Subcutaneous abdominal adipose tissue (tissue), 5 donors: ENCODE measurements around the gene ROBO2.

Source experiments
- H3K27ac ChIP-seq: one replicate; pipeline ENCODE4 v1.7.0; 2013; ENCODE audit warnings: low read depth, mild to moderate bottlenecking, inconsistent platforms, low read length, moderate library complexity
- H3K27me3 ChIP-seq, 5 donors: one replicate each; pipeline ENCODE4 v1.7.0; 2013; ENCODE audit warnings: low read length in 5 of 5, inconsistent platforms in 1 of 5; ENCODE audit not compliant: control insufficient read depth in 5 of 5, insufficient read depth in 4 of 5
- H3K36me3 ChIP-seq, 5 donors: one replicate each; pipeline ENCODE4 v1.7.0; 2013; ENCODE audit warnings: low read length in 5 of 5; ENCODE audit not compliant: control insufficient read depth in 5 of 5, insufficient read depth in 5 of 5
- H3K4me1 ChIP-seq, 5 donors: one replicate each; pipeline ENCODE4 v1.7.0; 2013; ENCODE audit warnings: low read length in 5 of 5, mild to moderate bottlenecking in 3 of 5, moderate library complexity in 1 of 5; ENCODE audit not compliant: control insufficient read depth in 5 of 5, insufficient read depth in 5 of 5
- H3K4me3 ChIP-seq, 5 donors: one replicate each; pipeline ENCODE4 v1.7.0; 2013; ENCODE audit warnings: low read length in 5 of 5, low read depth in 1 of 5
- H3K9ac ChIP-seq, 5 donors: one replicate each; pipeline ENCODE4 v1.7.0; 2013; ENCODE audit warnings: low read length in 5 of 5, mild to moderate bottlenecking in 4 of 5, moderate library complexity in 3 of 5
- H3K9me3 ChIP-seq, 5 donors: one replicate each; pipeline ENCODE4 v1.7.0; 2013; ENCODE audit warnings: low read length in 5 of 5; ENCODE audit not compliant: control insufficient read depth in 5 of 5
- donor health status: healthy.
- donor health status: healthy.
- donor health status: healthy.
- donor health status: healthy.
- donor health status: healthy.

ROBO2 gene

GRCh38 chr3:77338195-77338594 is 298.3 kb downstream of the ROBO2 start:
- Histone ChIP-seq H3K9ac (no peak overlapping the region), H3K4me1 (no peaks in the 10 kb centered on the region), H3K9me3 (no peaks in the 10 kb centered on the region), H3K4me3 (no peak overlapping the region), H3K27me3 (no peaks in the 10 kb centered on the region), H3K36me3 (no peaks in the 10 kb centered on the region), H3K27ac (no peak overlapping the region)

GRCh38 chr3:77342027-77342426 is 302.1 kb downstream of the ROBO2 start:
- Histone ChIP-seq H3K27me3 (no peaks in the 10 kb centered on the region), H3K27ac (no peak overlapping the region), H3K36me3 (no peaks in the 10 kb centered on the region), H3K4me3 (no peak overlapping the region), H3K4me1 (no peaks in the 10 kb centered on the region), H3K9ac (no peak overlapping the region), H3K9me3 (no peaks in the 10 kb centered on the region)

GRCh38 chr3:77342688-77343087 is 302.8 kb downstream of the ROBO2 start:
- H3K9ac ChIP-seq: no peak overlapping the region
- no peaks in the 10 kb centered on the region for H3K27me3 ChIP-seq
- H3K4me1 ChIP-seq: no peaks in the 10 kb centered on the region
- H3K27ac ChIP-seq: no peak overlapping the region
- no peaks in the 10 kb centered on the region for H3K36me3 ChIP-seq
- no peaks in the 10 kb centered on the region for H3K9me3 ChIP-seq
- H3K4me3 ChIP-seq: no peak overlapping the region

GRCh38 chr3:77345009-77345408 is 305.1 kb downstream of the ROBO2 start:
- no peaks in the 10 kb centered on the region for H3K36me3 ChIP-seq
- no peaks in the 10 kb centered on the region for H3K4me1 ChIP-seq

GRCh38 chr3:77348244-77348855 is 308.5 kb downstream of the ROBO2 start:
- no peak overlapping the region for H3K27ac ChIP-seq
- no peaks in the 10 kb centered on the region for H3K9me3 ChIP-seq

More at GRCh38 chr3:77345009-77345408, 305.1 kb downstream of the ROBO2 start:
- no peak overlapping the region for H3K9ac ChIP-seq
- no peak overlapping the region for H3K4me3 ChIP-seq
- H3K27me3 ChIP-seq: no peaks in the 10 kb centered on the region
- H3K9me3 ChIP-seq: no peaks in the 10 kb centered on the region
- no peak overlapping the region for H3K27ac ChIP-seq

GRCh38 chr3:77354958-77355357 is 315.1 kb downstream of the ROBO2 start:
- no peaks in the 10 kb centered on the region for H3K4me1 ChIP-seq
- no peaks in the 10 kb centered on the region for H3K36me3 ChIP-seq
- H3K9ac ChIP-seq: no peak overlapping the region
- no peaks in the 10 kb centered on the region for H3K27me3 ChIP-seq
- no peak overlapping the region for H3K4me3 ChIP-seq
- H3K9me3 ChIP-seq: no peaks in the 10 kb centered on the region
- H3K27ac ChIP-seq: no peak overlapping the region

More at GRCh38 chr3:77348244-77348855, 308.5 kb downstream of the ROBO2 start:
- Histone ChIP-seq H3K36me3 (no peaks in the 10 kb centered on the region), H3K4me3 (no peak overlapping the region), H3K4me1 (no peaks in the 10 kb centered on the region), H3K27me3 (no peaks in the 10 kb centered on the region), H3K9ac (no peak overlapping the region)

GRCh38 chr3:77362936-77363335 is 323.0 kb downstream of the ROBO2 start:
- Histone ChIP-seq H3K27me3 (no peaks in the 10 kb centered on the region), H3K36me3 (no peaks in the 10 kb centered on the region), H3K4me1 (no peaks in the 10 kb centered on the region), H3K9ac (no peak overlapping the region), H3K4me3 (no peak overlapping the region), H3K27ac (no peak overlapping the region), H3K9me3 (no peaks in the 10 kb centered on the region)

- Histone ChIP-seq H3K4me3 (no peak overlapping the region), H3K4me1 (no peaks in the 10 kb centered on the region), H3K27me3 (no peaks in the 10 kb centered on the region), H3K9ac (no peak overlapping the region), H3K9me3 (no peaks in the 10 kb centered on the region), H3K27ac (no peak overlapping the region), H3K36me3 (no peaks in the 10 kb centered on the region)
These were observed 325.3 kb downstream of the ROBO2 start for GRCh38 chr3:77365152-77365551.

- Histone ChIP-seq H3K9me3 (no peaks in the 10 kb centered on the region), H3K27ac (no peak overlapping the region), H3K4me3 (no peak overlapping the region), H3K9ac (no peak overlapping the region), H3K27me3 (no peaks in the 10 kb centered on the region), H3K36me3 (no peaks in the 10 kb centered on the region), H3K4me1 (no peaks in the 10 kb centered on the region)
These were observed 330.5 kb downstream of the ROBO2 start for GRCh38 chr3:77370413-77370812.

GRCh38 chr3:77372018-77372417 is 332.1 kb downstream of the ROBO2 start:
- no peak overlapping the region for H3K27ac ChIP-seq
- H3K4me3 ChIP-seq: no peak overlapping the region
- no peaks in the 10 kb centered on the region for H3K4me1 ChIP-seq
- H3K27me3 ChIP-seq: no peaks in the 10 kb centered on the region
- H3K9me3 ChIP-seq: no peaks in the 10 kb centered on the region
- H3K36me3 ChIP-seq: no peaks in the 10 kb centered on the region
- H3K9ac ChIP-seq: no peak overlapping the region
